Subcutaneous abdominal adipose tissue (tissue), 5 donors: ENCODE results near the gene RAB26.
"Not testable (repeated sequence)": the region's sequence is repeated elsewhere in the genome, so short reads cannot be mapped to it uniquely, and the experiment has no call there.

Experiments used
- H3K27ac ChIP-seq: one replicate; pipeline ENCODE4 v1.7.0; 2013; ENCODE audit warnings: low read depth, mild to moderate bottlenecking, inconsistent platforms, low read length, moderate library complexity
- H3K27me3 ChIP-seq, 5 donors: one replicate each; pipeline ENCODE4 v1.7.0; 2013; ENCODE audit warnings: low read length in 5 of 5, inconsistent platforms in 1 of 5; ENCODE audit not compliant: control insufficient read depth in 5 of 5, insufficient read depth in 4 of 5
- H3K36me3 ChIP-seq, 5 donors: one replicate each; pipeline ENCODE4 v1.7.0; 2013; ENCODE audit warnings: low read length in 5 of 5; ENCODE audit not compliant: control insufficient read depth in 5 of 5, insufficient read depth in 5 of 5
- H3K4me1 ChIP-seq, 5 donors: one replicate each; pipeline ENCODE4 v1.7.0; 2013; ENCODE audit warnings: low read length in 5 of 5, mild to moderate bottlenecking in 3 of 5, moderate library complexity in 1 of 5; ENCODE audit not compliant: control insufficient read depth in 5 of 5, insufficient read depth in 5 of 5
- H3K4me3 ChIP-seq, 5 donors: one replicate each; pipeline ENCODE4 v1.7.0; 2013; ENCODE audit warnings: low read length in 5 of 5, low read depth in 1 of 5
- H3K9ac ChIP-seq, 5 donors: one replicate each; pipeline ENCODE4 v1.7.0; 2013; ENCODE audit warnings: low read length in 5 of 5, mild to moderate bottlenecking in 4 of 5, moderate library complexity in 3 of 5
- H3K9me3 ChIP-seq, 5 donors: one replicate each; pipeline ENCODE4 v1.7.0; 2013; ENCODE audit warnings: low read length in 5 of 5; ENCODE audit not compliant: control insufficient read depth in 5 of 5
- donor health status: healthy.
- donor health status: healthy.
- donor health status: healthy.
- donor health status: healthy.
- donor health status: healthy.

The RAB26 gene

DNA sequence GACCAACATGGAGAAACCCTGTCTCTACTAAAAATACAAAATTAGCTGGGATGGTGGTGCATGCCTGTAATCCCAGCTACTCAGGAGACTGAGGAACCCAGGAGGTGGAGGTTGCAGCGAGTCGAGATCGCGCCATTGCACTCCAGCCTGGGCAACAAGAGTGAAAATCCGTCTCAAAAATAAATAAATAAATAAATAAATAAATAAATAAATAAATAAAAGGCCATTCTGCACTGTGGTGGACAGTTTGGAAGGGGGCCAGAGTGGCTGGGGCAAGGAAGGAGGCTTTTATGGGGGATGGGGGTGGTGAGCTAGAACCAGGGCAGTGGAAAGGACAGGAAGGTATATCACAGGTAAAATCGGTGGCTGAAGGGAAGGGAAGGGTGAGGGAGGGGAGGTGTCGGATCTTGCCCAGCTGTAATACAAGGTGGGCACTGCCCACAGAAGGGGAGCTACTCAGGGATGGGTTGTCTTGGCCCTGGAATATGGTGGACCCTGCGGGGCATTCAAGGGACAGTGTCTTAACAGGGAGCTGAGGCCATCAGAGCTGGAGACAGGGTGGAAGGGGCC, 54.8 kb downstream of the RAB26 start:
- H3K27ac ChIP-seq, H3K27me3 ChIP-seq, H3K9me3 ChIP-seq, H3K9ac ChIP-seq, H3K4me3 ChIP-seq: not testable (repeated sequence)
- peaks cover 6 to 22% (median 21%) of the 10 kb centered on the region in 5 donors for H3K4me1 ChIP-seq
- H3K36me3 ChIP-seq, result peaks cover 0 to 16% (median 12%) of the 10 kb centered on the region in 5 donors
